Germinal center (tissue), 1 donor: ENCODE measurements around the gene NUMBL.
"Not testable (repeated sequence)": the region's sequence is repeated elsewhere in the genome, so short reads cannot be mapped to it uniquely, and the experiment has no call there.

Experiments
- DNase-seq: peaks from one replicate; pipeline ENCODE4 v3.0.0; 2012; ENCODE audit warnings: mixed read lengths, low spot score

Gene NUMBL

DNA sequence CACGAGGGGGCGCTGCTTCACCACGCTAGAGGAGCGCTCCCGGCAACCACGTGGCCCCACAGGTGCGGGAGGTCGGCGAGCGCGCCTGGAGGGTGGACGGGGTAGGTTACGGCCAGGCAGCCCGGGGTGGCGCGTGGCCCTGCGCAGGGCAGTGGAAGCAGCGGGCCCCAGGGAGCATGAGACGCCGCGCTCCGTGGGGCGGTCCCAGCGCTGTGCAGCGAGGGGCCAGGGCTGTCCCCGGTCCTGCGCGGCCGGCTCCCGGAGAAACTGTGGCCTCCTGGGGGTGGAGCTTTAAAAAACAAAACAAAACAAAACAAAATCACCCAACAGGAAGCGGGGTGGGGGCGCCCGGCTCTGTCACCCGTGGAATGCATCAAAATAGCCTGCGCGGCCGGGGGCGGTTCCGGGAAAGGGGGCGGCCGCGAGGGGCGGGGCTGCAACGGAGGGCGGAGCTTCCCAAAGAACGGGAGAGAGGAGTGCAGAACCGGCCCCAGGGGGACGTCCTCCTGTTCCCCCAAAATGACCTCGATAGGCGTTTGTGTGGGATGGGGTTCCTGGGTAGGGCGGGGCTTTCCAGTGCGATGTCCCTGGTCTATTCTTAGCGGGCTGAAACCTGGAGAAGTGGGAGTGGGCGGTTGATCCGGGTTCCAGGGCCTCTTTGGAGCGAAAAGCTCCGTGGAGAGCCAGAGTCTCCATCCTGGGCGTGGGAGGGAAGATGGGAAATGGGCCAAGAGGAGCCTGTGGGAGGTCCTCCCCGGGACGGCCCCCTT is 27.3 kb downstream of the NUMBL start:
- DNase-seq = peak; percentile 91

DNA sequence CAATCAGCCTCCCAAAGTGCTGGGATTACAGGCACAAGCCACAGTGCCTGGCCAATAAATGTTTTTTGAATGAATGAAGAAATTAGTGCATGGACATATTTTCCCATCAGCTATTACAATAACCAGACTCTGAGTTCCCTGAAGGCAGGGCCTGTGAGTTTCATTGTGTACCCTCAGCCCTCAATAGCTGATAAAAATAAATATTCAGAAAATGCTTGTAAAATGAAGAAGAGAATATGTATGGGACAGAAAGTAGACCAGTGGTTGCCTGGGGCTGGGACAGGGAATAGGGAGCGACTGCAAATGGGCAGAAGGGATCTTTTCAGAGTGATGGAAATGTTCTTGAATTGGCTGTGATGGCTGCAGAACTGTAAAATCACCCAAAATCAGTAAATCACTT is 28.8 kb downstream of the NUMBL start:
- no peak for DNase-seq

DNA sequence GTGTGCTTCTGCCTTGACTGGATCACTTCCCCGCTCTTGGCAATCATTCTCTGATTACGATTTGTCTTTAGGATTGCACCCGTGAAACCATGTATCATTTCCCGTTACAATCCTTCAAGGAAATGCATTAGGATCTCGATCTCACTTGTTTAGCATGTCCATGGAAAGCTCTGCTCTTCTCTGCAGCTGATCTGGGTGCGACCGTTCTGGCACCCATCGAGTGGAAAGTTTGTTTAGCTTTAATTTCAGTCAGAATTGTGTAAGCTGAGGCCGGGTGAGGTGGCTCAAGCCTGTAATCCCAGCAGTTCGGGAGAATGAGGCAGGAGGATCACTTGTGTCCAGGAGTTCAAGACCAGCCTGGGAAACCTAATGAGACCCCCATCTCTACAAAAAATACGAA is 30.9 kb downstream of the NUMBL start:
- DNase-seq = no peak

DNA sequence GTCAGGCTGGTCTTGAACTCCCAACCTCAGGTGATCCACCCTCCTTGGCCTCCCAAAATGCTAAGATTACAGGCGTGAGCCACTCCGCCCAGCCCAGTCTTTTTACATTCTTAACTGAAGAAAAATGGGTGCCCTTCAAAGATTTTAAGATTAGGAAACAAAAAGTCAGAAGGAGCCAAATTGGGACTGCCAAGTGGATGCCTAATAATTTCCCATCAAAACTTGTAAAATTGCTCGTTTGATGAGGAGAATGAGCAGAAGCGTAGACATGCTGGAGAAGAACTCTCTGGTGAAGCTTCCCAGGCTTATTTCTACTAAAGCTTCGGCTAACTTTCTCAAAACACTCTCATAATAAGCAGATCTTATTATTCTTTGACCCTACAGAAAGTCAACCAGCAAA is 31.3 kb downstream of the NUMBL start:
- no peak for DNase-seq

DNA sequence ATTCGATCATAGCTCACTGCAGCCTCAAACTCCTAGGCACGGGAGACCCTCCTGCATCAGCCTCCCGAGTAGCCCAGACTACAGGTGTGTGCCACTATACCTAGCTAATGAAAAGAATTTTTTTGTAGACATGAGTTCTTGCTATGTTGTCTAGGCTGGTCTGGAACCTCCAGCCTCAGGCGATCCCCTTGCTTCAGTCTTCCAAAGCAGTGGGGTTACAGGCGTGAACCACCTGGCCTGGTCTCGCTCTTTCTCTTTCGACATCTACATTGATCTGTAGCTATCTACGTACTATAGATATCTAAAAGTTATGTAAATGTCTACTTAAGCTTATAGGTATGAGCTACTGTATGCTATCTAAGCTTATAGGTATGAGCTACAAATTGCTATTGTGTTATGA is 32.4 kb downstream of the NUMBL start:
- no peak for DNase-seq

DNA sequence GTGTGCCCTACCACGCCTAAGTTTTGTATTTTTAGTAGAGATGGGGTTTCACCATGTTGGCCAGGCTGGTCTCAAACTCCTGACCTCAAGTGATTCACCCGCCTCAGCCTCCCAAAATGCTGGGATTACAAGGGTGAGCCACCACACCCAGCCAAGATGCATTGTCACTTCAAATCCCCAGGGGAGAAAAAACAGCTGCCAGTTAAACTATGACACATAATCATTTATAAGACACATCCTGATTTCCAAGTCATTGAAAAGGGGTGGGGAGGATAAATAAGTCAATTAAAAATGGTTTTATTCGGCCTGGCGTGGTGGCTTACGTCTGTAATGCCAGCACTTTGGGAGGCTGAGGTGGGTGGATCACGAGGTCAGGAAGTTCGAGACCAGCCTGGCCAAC is 34.8 kb downstream of the NUMBL start:
- DNase-seq = not testable (repeated sequence)

DNA sequence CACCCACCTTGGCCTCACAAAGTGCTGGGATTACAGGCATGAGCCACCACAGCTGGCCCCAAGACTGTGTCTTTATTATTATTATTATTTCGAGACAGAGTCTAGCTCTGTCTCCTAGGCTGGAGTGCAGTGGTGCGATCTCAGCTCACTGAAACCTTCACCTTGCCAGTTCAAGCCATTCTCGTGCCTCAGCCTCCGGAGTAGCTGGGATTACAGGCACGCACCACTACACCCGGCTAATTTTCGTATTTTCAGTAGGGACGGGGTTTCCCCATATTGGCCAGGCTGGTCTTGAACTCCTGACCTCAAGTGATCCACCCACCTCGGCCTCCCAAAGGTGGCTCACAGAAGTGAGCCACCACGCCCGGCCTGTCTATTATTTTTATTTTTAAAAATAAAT is 38.1 kb downstream of the NUMBL start:
- not testable (repeated sequence) for DNase-seq

DNA sequence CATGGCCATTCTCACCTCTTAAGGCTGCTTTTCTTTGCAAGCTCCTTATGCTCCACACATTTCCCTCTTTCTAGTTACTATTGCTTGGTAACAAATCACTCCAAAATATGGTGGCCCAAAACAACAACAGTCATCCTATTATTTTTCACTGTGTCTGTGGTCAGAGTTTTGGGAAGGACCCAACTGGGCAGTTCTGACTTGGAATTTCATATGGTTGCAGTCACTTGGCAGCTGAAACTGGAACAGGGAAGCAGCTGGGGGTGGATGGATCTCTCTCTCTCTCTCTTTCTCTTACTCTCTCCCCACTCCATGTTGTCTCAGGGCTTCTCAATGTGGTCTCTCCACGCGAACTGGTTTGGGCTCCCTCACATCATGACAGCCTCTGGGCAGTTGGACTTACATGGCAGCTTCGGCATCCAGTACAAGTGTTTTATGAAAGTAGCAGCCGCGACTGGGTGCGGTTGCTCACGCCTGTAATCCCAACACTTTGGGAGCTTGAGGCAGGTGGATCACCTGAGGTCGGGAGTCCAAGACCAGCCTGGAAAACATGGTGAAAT is 39.6 kb downstream of the NUMBL start:
- no peak for DNase-seq

DNA sequence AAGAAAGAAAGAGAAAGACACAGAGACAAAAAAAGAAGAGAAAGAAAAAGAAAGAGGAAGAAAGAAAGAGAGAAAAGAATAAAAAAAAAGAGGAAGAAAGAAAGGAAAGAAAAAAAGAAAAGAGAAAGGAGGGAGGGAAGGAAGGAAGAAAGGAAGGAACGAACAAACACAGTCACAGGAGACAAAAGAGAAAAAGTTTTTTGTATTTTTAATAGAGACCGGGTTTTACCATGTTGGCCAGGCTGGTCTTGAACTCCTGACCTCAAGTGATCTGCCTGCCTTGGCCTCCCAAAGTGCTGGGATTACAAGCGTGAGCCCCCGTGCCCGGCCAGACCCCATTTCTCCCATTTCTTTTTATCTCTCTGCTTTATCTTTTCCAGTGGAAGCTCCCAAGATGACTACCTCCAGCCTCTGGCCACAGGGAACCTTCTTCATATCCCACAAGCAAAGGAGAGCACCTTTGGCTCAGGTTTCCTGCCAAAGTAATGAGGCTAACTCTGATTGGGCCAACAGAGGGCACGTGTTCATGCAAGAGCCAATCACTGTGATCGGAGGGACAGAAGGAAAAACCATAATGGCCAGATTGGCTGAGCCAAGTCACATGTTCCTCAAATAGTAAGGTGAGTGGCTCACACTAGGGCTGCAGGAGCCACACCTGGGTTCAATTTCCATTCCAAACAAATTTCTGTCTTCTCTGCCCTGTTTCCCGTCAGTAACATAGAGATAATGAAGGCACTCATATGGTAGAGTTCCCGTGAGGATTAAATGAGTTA is 40.4 kb downstream of the NUMBL start:
- not testable (repeated sequence) for DNase-seq

DNA sequence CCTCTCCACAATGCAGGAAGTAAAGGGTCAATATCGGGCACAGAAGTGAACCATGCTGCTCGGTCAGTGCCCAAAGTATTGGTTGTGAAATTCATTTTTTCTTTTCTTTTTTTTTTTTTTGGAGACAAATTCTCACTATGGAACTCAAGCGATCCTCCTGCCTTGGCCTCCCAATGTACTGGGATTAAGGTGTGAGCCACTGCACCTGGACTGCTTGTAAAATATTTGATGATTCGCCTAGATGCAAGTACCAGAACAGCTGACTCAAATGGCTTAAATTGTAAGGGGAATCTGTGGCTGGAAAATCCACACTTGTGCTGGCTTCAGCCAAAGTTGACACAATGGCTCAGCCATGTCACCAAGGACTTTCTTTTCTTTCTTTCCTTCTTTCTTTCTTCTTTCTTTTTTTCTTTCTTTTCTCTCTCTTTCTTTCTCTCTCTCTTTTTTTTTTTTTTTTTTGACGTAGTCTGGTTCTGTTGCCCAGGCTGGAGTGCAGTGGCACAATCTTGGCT is 43.7 kb downstream of the NUMBL start:
- no peak for DNase-seq

DNA sequence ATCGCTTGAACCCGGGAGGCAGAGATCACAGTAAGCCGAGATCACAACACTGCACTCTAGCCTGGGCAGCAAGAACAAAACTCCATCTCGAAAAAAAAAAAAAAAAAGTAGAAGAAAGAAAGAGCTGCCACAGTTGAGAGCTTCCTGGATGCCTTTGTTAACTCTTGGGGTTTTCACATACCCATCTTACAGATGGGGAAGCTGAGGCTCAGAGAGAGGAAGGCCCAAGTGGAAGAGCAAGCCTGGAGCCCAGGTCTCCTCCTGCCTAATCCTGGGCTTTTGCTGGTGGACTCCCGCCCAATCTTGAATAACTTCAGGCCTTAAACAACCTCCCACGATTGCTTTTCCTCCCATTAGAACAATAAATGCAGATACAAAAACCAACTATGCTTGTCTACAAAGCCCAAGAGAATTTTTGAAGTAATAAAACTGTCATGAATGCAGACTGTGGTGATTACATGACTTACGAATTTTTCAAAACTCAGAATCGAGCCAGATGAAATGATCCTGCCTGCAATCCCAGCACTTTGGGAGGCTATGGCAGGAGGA is 47.6 kb downstream of the NUMBL start:
- no peak for DNase-seq

DNA sequence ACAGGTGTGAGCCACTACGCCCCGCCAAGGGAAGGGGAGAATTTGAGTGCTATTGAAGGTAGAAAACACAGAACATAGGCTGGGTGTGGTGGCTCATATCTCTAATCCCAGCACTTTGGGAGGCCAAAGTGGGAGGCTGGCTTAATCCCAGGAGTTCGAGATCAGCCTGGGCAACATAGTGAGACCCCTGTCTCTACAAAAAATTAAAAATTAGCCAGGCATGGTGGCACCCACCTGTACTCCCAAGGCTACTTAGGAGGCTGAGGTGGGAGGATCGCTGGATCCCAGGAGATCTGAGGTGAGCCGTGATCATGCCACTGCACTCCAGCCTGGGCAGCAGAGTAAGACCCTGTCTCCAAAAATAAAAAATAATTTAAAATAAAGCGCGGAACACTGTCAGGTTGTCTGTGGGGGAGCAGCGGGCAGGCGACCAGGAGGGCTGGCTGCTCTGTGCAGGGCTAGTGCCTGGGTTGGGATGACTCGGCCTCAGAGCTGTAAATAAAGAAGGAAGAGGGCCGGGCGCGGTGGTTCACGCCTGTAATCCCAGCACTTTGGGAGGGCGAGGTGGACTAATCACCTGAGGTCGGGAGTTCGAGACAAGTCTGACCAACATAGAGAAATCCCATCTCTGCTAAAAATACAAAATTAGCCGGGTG is 48.3 kb downstream of the NUMBL start:
- DNase-seq = no peak

DNA sequence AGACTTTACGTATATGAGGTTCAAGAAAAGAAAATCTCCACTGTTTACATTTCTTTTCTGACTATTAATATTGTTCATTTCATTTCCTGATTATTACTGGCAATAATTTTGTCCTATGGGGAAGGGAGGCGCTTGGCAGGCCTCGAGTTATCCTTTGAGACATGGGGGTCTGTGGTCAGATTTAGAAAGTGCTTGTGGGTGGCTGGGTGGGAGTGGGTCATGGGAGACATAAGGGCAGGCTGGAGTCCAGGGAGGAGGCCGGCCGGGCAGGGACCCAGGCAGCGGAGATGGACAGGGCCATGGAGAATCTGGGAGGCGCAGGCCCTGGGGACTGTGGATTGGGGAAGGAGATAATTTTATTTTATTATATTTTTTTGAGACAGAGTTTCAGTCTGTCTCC is 49.2 kb downstream of the NUMBL start:
- no peak for DNase-seq

DNA sequence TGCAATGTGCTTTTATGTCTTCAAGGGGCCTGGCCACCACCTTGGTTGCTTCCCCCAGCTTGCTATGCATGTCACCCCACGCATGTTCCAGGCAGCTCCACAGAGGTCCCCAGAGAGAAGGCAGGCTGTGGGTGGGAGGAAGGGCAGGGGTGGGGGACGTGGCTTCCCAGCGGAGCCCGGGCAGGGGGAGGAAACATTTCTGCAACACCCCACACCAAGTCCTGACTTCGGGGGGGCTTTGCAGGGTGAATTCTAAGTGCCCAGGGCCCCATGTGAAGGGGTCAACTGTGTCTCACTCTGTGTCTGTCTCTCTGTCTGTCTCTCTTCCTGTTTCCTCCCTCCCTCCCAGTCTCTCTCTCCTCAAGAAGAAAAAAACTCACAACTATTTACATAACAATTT is 49.7 kb downstream of the NUMBL start:
- peak; percentile 50 for DNase-seq

DNA sequence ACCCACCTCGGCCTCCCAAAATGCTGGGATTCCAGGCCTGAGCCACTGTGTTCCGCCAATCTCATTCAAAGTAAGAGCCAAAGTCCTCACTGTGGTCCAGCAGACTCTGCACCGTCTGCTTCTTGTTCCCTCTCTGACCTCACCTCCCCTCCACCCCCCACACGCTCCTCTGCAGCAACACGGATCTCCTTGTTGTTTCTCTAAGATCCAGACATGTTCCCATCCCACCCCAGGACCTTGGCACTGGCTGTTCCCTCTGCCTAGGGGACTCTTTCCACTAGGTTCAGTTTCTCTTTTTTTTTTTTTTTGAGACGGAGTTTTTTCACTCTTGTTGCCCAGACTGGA is 50.8 kb downstream of the NUMBL start:
- no peak for DNase-seq

DNA sequence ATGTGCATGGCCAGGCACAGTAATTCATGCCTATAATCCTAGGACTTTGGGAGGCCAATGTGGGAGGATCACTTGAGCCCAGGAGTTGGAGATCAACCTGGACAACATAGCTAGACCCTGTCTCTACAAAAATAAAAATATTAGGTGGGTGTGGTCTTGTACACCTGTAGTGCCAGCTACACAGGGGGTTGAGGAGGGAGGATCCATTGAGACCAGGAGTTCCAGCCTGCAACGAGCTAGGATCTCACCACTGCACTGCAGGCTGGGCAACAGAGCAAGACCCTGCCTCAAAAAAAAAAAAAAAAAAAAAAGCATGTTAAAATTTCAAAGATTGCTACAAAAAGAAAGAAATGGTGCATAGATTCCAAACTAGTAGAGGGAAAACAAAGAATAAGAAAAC is 52.1 kb downstream of the NUMBL start:
- no peak for DNase-seq

DNA sequence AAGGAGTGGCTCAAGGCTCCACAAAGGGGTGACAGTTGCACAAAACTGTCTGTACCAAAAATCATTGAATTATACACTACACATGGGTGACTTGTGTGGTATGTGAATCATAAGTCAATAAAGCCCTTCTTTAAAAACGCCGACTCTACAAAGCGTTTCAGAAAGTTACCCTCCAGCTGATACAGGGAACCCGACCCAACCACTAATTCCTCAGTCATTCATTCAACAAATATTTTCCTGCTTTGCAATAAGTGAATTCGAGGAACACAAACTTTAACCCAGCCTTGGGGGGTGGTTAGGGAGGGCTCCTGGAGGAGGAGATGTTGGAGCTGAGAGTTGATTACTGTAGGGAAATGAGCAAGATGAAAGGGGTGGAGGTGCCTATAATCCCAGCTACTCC is 57.2 kb downstream of the NUMBL start:
- no peak for DNase-seq

DNA sequence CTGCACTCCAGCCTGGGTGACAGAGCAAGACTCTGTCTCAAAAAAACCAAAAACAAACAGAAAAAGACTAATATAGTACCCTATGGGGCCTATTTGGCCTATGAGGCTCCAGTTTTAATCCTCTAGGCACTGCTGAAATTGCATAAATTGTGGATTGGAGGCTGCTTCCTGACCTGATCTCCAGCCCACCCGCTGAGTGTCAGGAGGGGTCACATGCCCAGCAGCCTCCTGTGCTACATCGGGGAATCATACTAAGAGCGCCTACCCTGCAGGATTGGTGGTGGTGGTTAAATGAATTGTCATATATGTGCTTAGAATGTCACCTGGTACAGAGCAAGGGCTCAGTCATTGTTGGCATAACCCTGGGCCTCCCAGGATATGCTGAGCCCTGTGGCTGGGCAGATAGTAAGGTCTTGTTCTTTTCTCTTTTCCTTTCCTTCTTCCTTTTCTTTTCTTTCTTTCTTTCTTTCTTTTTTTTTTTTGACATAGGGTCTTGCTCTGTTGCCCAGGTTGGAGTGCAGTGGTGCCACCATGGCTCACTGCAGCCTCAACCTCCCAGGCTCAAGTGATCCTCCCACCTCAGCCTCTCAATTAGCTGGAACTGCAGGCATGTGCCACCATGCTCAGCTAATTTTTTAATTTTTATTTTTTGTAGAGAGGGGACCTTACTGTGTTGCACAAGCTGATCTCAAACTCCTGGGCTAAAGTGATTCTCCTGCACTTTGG is 58.0 kb downstream of the NUMBL start:
- DNase-seq = no peak

DNA sequence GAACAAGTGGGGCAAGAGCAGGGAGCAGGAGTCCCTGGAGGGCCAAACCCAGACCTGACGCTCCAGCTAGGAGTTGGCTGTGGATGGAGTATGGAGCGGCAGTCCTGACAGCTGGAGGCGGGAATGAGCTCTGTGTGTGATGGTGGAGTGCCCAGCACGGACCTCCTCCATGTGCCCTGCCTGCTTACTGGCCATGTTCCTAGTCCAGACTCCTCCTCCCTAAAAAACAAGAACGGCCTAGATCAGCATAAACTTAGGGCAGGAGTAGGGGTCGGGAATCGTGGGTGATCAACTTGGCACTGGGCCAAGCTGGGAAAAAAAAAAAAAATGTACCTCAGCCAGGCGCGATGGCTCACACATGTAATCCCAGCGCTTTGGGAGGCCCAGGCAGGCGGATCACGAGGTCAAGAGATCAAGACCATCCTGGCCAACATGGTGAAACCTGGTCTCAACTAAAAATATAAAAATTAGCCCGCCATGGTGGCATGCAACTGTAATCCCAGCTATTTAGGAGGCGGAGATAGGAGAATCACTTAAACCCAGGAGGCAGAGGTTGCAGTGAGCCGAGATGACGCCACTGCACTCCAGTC is 59.8 kb downstream of the NUMBL start:
- no peak for DNase-seq

DNA sequence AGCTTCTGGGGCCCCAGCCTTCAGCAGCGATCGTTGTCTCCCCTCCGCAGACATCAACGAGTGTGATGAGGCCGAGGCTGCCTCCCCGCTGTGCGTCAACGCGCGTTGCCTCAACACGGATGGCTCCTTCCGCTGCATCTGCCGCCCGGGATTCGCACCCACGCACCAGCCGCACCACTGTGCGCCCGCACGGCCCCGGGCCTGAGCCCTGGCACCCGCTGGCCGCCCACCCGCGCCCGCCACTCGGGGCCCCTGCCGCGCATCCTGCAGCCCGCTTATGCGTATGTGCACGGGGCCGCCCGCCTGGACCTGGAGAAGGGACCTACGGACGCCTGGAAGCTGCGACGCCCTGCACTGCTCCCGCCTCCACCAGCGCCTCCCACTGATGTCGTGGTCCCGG is 61.1 kb downstream of the NUMBL start:
- no peak for DNase-seq
